PC-9 (cell line): Measurements from ENCODE around the gene VSTM2L. TPM values are rescaled to one million over a fixed set of nuclear protein-coding genes. Genes with fewer than 3 reads are reported as not detected.

ENCODE experiments used
- BruUV-seq: library from RNA; stranded (reverse); fragments of 400-500 nt; replicated peaks from 2 replicates; lab custom pipeline; 2021; lab: Mats Ljungman, UMichigan
- CTCF ChIA-PET: fragments of 300-600 bp; sonication (Branson Sonifier 250); formaldehyde crosslinking; loops from one replicate; lab custom pipeline; 2022; ENCODE audit warnings: antibody characterized with exemption; lab: Charles Lee
- POLR2A ChIA-PET: fragments of 300-600 bp; sonication (Branson Sonifier 250); formaldehyde crosslinking; loops from one replicate; lab custom pipeline; 2022; ENCODE audit warnings: antibody characterized with exemption; ENCODE audit not compliant: unreplicated experiment; lab: Charles Lee
- DNase-seq, 2 experiments: peaks; one replicate each; pipeline versions ENCODE4 v3.0.0 to v3.0.0-alpha.2; 2015 to 2022; ENCODE audit warnings: mixed read lengths in 1 of 2
- H2AFZ ChIP-seq: fragments of 200-600 bp; sonication (generic); 2 replicates; pipeline ENCODE4 v1.8.1; 2017; ENCODE audit warnings: antibody characterized with exemption
- H3F3A ChIP-seq: fragments of 200-600 bp; sonication (generic); 2 replicates; pipeline ENCODE4 v1.8.1; 2017; ENCODE audit warnings: antibody characterized with exemption, mild to moderate bottlenecking, low read depth; ENCODE audit not compliant: insufficient read depth
- H3K27ac ChIP-seq: fragments of 200-600 bp; sonication (generic); 2 replicates; pipeline ENCODE4 v1.6.1; 2016; ENCODE audit warnings: mixed run types
- H3K27me3 ChIP-seq: fragments of 200-600 bp; sonication (generic); 2 replicates; pipeline ENCODE4 v1.6.1; 2016; ENCODE audit warnings: low read depth, mixed run types; ENCODE audit not compliant: insufficient read depth
- H3K36me3 ChIP-seq: fragments of 200-600 bp; sonication (generic); 2 replicates; pipeline ENCODE4 v1.6.1; 2016; ENCODE audit warnings: low read depth, mixed run types
- H3K4me1 ChIP-seq: fragments of 200-600 bp; sonication (generic); replicated peaks from 2 replicates; pipeline ENCODE4 v1.6.1; 2016; ENCODE audit warnings: mixed run types; ENCODE audit not compliant: insufficient read depth
- H3K4me2 ChIP-seq: fragments of 200-600 bp; sonication (generic); 2 replicates; pipeline ENCODE4 v1.6.1; 2017; ENCODE audit warnings: mixed run types
- H3K4me3 ChIP-seq: fragments of 200-600 bp; sonication (generic); 2 replicates; pipeline ENCODE4 v1.6.1; 2016; ENCODE audit warnings: mixed run types
- H3K79me2 ChIP-seq: fragments of 200-600 bp; sonication (generic); 2 replicates; pipeline ENCODE4 v1.6.1; 2017; ENCODE audit warnings: low read depth, mixed run types
- H3K9me2 ChIP-seq: fragments of 200-600 bp; sonication (generic); 2 replicates; pipeline ENCODE4 v1.8.1; 2017; ENCODE audit warnings: mild to moderate bottlenecking; ENCODE audit not compliant: insufficient read depth
- H3K9me3 ChIP-seq: fragments of 200-600 bp; sonication (generic); 2 replicates; pipeline ENCODE4 v1.8.1; 2016; ENCODE audit warnings: low read depth; ENCODE audit not compliant: insufficient read depth
- H4K20me1 ChIP-seq: fragments of 200-600 bp; sonication (generic); 2 replicates; pipeline ENCODE4 v1.8.1; 2017; ENCODE audit not compliant: insufficient read depth
- EZH2 ChIP-seq: fragments of 200-600 bp; sonication (generic); IDR thresholded peaks from 2 replicates; pipeline ENCODE4 v1.8.0; 2017; ENCODE audit warnings: antibody characterized with exemption, low read depth
- intact Hi-C: fragments of 100-400 bp; cut with micrococcal nuclease; formaldehyde crosslinking; loops from one replicate; pipeline ENCODE4 v1.10.0; 2022; ENCODE audit not compliant: unreplicated experiment
- total RNA-seq: library from RNA; stranded (reverse); gene quantifications from 2 replicates; pipeline ENCODE4 v1.2.3, GENCODE V29; 2021
- TF ChIP-seq, protein P1 (sequence below): fragments of 200-600 bp; sonication (generic); conservative IDR thresholded peaks from 2 replicates; pipeline ENCODE4 v1.6.1; 2017; ENCODE audit warnings: mixed run types, antibody characterized with exemption, mild to moderate bottlenecking, moderate library complexity

Gene VSTM2L
- total RNA-seq, 1 experiment from 2014 or later: 1.4 TPM

GRCh38 chr20:37971561-37972127 is 68.7 kb downstream of the VSTM2L start:
- Histone ChIP-seq H3K9me3 (no peaks in the 10 kb centered on the region), H2AFZ (no peak overlapping the region), H3K27ac (no peak overlapping the region), H3K4me3 (no peak overlapping the region), H3K27me3 (peaks cover 11% of the 10 kb centered on the region), H3K79me2 (no peaks in the 10 kb centered on the region), H4K20me1 (no peaks in the 10 kb centered on the region), H3K9me2 (no peaks in the 10 kb centered on the region), H3K4me1 (no peaks in the 10 kb centered on the region), H3F3A (no peaks in the 10 kb centered on the region), H3K4me2 (no peak overlapping the region), H3K36me3 (no peaks in the 10 kb centered on the region)
- ChIA-PET POLR2A (no interaction called here), CTCF (no interaction called here)
- intact Hi-C loops: no loop called here
- BruUV-seq: no TSS peak
- TF ChIP-seq, protein P1, sequence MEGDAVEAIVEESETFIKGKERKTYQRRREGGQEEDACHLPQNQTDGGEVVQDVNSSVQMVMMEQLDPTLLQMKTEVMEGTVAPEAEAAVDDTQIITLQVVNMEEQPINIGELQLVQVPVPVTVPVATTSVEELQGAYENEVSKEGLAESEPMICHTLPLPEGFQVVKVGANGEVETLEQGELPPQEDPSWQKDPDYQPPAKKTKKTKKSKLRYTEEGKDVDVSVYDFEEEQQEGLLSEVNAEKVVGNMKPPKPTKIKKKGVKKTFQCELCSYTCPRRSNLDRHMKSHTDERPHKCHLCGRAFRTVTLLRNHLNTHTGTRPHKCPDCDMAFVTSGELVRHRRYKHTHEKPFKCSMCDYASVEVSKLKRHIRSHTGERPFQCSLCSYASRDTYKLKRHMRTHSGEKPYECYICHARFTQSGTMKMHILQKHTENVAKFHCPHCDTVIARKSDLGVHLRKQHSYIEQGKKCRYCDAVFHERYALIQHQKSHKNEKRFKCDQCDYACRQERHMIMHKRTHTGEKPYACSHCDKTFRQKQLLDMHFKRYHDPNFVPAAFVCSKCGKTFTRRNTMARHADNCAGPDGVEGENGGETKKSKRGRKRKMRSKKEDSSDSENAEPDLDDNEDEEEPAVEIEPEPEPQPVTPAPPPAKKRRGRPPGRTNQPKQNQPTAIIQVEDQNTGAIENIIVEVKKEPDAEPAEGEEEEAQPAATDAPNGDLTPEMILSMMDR: no peak
- TF ChIP-seq EZH2: no peak
- DNase-seq: no peak

GRCh38 chr20:37972256-37973058 is 69.5 kb downstream of the VSTM2L start:
- Histone ChIP-seq H3F3A (no peaks in the 10 kb centered on the region), H3K9me2 (no peaks in the 10 kb centered on the region), H3K79me2 (no peaks in the 10 kb centered on the region), H3K4me1 (no peaks in the 10 kb centered on the region), H3K27me3 (peaks cover 3% of the 10 kb centered on the region; the same call in 1 of the 2 replicates), H3K27ac (no peak overlapping the region), H3K36me3 (no peaks in the 10 kb centered on the region), H3K4me3 (no peak overlapping the region), H4K20me1 (no peaks in the 10 kb centered on the region), H3K9me3 (no peaks in the 10 kb centered on the region), H2AFZ (no peak overlapping the region), H3K4me2 (no peak overlapping the region)
- POLR2A ChIA-PET: no interaction called here
- no TSS peak for BruUV-seq
- no peak for DNase-seq
- CTCF ChIA-PET: no interaction called here
- intact Hi-C loops: no loop called here
- no peak for TF ChIP-seq EZH2
- TF ChIP-seq, protein P1: no peak

GRCh38 chr20:37973059-37973910 is 70.4 kb downstream of the VSTM2L start:
- Histone ChIP-seq H3K4me2 (no peak overlapping the region), H3K27ac (no peak overlapping the region), H3K4me3 (no peak overlapping the region), H2AFZ (no peak overlapping the region), H3F3A (no peaks in the 10 kb centered on the region), H3K79me2 (no peaks in the 10 kb centered on the region), H3K9me2 (no peaks in the 10 kb centered on the region), H3K9me3 (no peaks in the 10 kb centered on the region), H4K20me1 (no peaks in the 10 kb centered on the region), H3K4me1 (no peaks in the 10 kb centered on the region), H3K27me3 (no peaks in the 10 kb centered on the region), H3K36me3 (no peaks in the 10 kb centered on the region)
- TF ChIP-seq, protein P1: no peak
- TF ChIP-seq EZH2: no peak
- POLR2A ChIA-PET: no interaction called here
- CTCF ChIA-PET: no interaction called here
- intact Hi-C loops: no loop called here
- DNase-seq: no peak
- no TSS peak for BruUV-seq
